Activated CD8-positive, alpha-beta T cell treated with anti-CD3 and anti-CD28 coated beads, Interleukin-2, amount 10 ng/mL, durations not matched to agents 7 days and 5 days (primary cell): ENCODE data around the gene SEMA4D. TPM values are rescaled to one million over a fixed set of nuclear protein-coding genes. Genes with fewer than 3 reads are reported as not detected.

ENCODE experiments used
- ATAC-seq: fragments of 150-1000 bp; cut with Tn5 transposase; one replicate; pipeline ENCODE4 v1.10.0; 2021; ENCODE audit warnings: moderate library complexity
- CTCF ChIA-PET: fragments of 350-600 bp; sonication (Branson Sonifier 250); formaldehyde crosslinking; loops from one replicate; lab custom pipeline; 2021; ENCODE audit warnings: antibody characterized with exemption; lab: Charles Lee
- POLR2A ChIA-PET: fragments of 350-600 bp; sonication (Branson Sonifier 250); formaldehyde crosslinking; loops from one replicate; lab custom pipeline; 2021; ENCODE audit warnings: antibody characterized with exemption; lab: Charles Lee
- DNase-seq: peaks from one replicate; pipeline ENCODE4 v3.0.0-alpha.2; 2020
- H3K27ac Mint-ChIP-seq: one replicate; pipeline ENCODE4 v1.8.0; 2021; ENCODE audit warnings: mild to moderate bottlenecking, mixed read lengths
- H3K27me3 Mint-ChIP-seq: one replicate; pipeline ENCODE4 v1.8.0; 2021; ENCODE audit warnings: low read depth, mixed read lengths
- H3K36me3 Mint-ChIP-seq: one replicate; pipeline ENCODE4 v1.8.0; 2021; ENCODE audit warnings: low read depth, mixed read lengths
- H3K4me1 Mint-ChIP-seq: one replicate; pipeline ENCODE4 v1.8.0; 2021; ENCODE audit warnings: low read depth, mixed read lengths
- H3K4me3 Mint-ChIP-seq: one replicate; pipeline ENCODE4 v1.8.0; 2021; ENCODE audit warnings: mild to moderate bottlenecking, mixed read lengths
- H3K9me3 Mint-ChIP-seq: one replicate; pipeline ENCODE4 v1.8.0; 2022; ENCODE audit warnings: mixed read lengths; ENCODE audit not compliant: insufficient read depth
- total RNA-seq, 2 experiments: library from RNA; stranded (reverse); gene quantifications; one replicate each; pipeline ENCODE4 v1.2.3, GENCODE V29; 2021

Gene SEMA4D
- total RNA-seq, 2 experiments from 2014 or later, result 314 to 321 TPM

- no peaks in the 10 kb centered on the region for H3K27me3 Mint-ChIP-seq
- peaks cover 4% of the 10 kb centered on the region for H3K36me3 Mint-ChIP-seq
- CTCF ChIA-PET, result interaction anchor here (1.3 to 6.3 kb wide), 5 partner anchors 10 to 30 kb away, joined by 4 to 50 read pairs (median 11); no protein-coding TSS in a partner anchor
- ATAC-seq (no peak), DNase-seq (no peak)
- no peak overlapping the region for H3K4me3 Mint-ChIP-seq
- POLR2A ChIA-PET, result interaction anchor here (1.2 to 1.9 kb wide), 4 partner anchors 9 to 41 kb away, joined by 3 to 9 read pairs (median 4); no protein-coding TSS in a partner anchor
- peak overlapping the region; percentile 90 for H3K27ac Mint-ChIP-seq
- H3K9me3 Mint-ChIP-seq, result no peaks in the 10 kb centered on the region
- H3K4me1 Mint-ChIP-seq, result peaks cover 74% of the 10 kb centered on the region
Measured at GRCh38 chr9:89519366-89519805, 21.5 kb upstream of the SEMA4D start.

DNA sequence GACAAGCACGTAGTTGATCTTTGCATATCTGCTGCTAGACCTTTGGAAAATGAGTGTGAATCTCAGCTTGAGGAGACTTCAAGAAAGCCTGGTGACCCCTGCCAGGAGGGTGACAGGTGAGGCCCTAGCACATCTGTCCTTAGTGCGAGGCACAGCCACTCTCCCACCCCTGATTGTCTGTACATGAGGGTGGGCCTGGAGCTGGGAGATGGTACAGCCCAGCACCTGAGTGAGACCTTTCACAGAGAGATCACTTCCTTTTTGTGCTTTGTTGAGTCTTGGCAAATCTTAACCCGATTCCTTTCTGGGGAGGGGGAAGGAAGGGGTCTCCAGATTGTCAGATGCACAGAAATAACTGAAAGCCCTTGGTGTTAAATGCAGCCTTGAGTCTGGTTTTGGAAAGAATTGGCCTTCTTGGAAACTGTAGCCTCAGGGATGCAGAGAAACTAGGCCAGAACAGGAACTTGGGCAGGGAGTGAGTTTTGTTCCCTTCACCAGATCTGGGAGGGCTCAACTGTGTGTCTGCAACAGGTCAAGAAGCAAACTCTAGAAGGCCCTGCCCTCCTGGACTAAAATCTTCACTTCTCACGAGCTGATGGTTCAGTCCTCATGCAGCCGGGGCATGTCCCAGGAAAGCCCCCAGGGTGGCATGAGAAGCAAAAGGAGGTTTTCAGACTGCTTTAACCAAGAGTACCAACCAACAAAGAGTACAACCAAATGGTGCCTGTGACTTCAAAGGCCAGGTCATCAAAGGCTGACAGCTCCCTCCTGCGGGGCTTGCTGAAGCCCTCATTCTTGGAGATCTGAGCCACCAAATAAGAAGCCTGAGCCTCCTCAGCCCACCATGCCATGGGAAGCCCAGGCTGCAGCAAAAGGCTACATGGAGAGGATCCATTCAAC lies 20.8 kb upstream of the SEMA4D start:
- POLR2A ChIA-PET, result interaction anchor here (0.8 to 1.9 kb wide), 6 partner anchors 8 to 40 kb away, joined by 3 to 9 read pairs (median 3); no protein-coding TSS in a partner anchor
- H3K4me3 Mint-ChIP-seq, result no peak overlapping the region
- no peak for ATAC-seq
- DNase-seq, result no peak
- peaks cover 4% of the 10 kb centered on the region for H3K36me3 Mint-ChIP-seq
- H3K4me1 Mint-ChIP-seq, result peaks cover 68% of the 10 kb centered on the region
- H3K27me3 Mint-ChIP-seq, result no peaks in the 10 kb centered on the region
- H3K9me3 Mint-ChIP-seq, result no peaks in the 10 kb centered on the region
- H3K27ac Mint-ChIP-seq, result peak overlapping the region; percentile 90
- CTCF ChIA-PET, result interaction anchor here (1.3 to 6.3 kb wide), 5 partner anchors 10 to 31 kb away, joined by 4 to 50 read pairs (median 11); no protein-coding TSS in a partner anchor

- peaks cover 4% of the 10 kb centered on the region for H3K36me3 Mint-ChIP-seq
- H3K27me3 Mint-ChIP-seq, result no peaks in the 10 kb centered on the region
- ChIA-PET CTCF (no interaction called here), POLR2A (no interaction called here)
- H3K27ac Mint-ChIP-seq, result no peak overlapping the region
- H3K4me3 Mint-ChIP-seq, result no peak overlapping the region
- DNase-seq (no peak), ATAC-seq (no peak)
- H3K4me1 Mint-ChIP-seq, result peaks cover 55% of the 10 kb centered on the region
- H3K9me3 Mint-ChIP-seq, result no peaks in the 10 kb centered on the region
Measured at GRCh38 chr9:89515416-89515815, 17.5 kb upstream of the SEMA4D start.

- ChIA-PET CTCF (no interaction called here), POLR2A (no interaction called here)
- Mint-ChIP-seq H3K27me3 (no peaks in the 10 kb centered on the region), H3K4me3 (no peak overlapping the region), H3K27ac (no peak overlapping the region), H3K9me3 (no peaks in the 10 kb centered on the region), H3K36me3 (peaks cover 4% of the 10 kb centered on the region), H3K4me1 (peaks cover 55% of the 10 kb centered on the region)
- no peak for DNase-seq
- no peak for ATAC-seq
Measured at GRCh38 chr9:89514956-89515355, 17.0 kb upstream of the SEMA4D start.

DNA sequence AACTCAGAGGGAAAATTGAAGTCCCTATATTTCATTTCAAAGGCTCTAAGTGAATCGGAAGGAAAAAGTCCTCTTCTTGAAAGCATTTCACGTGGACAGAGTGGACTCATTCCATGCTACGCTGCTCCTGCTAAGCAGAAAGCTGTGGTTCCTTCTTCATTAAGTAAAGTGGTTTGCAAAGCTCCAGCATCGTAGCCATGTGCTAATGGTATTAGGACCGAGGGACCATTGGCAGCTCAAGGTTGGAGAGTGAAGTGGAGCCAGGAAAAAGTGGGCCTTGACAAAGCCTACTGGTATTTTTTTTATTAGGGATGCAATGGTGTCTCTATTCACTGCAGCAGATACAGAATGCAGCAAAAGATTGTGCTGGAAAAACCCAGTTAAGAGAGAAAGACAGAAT lies 16.4 kb upstream of the SEMA4D start:
- Mint-ChIP-seq H3K36me3 (peaks cover under 1% of the 10 kb centered on the region), H3K9me3 (no peaks in the 10 kb centered on the region), H3K4me3 (no peak overlapping the region), H3K27ac (no peak overlapping the region), H3K4me1 (peaks cover 54% of the 10 kb centered on the region), H3K27me3 (no peaks in the 10 kb centered on the region)
- no peak for DNase-seq
- ChIA-PET POLR2A (no interaction called here), CTCF (no interaction called here)
- no peak for ATAC-seq

DNA sequence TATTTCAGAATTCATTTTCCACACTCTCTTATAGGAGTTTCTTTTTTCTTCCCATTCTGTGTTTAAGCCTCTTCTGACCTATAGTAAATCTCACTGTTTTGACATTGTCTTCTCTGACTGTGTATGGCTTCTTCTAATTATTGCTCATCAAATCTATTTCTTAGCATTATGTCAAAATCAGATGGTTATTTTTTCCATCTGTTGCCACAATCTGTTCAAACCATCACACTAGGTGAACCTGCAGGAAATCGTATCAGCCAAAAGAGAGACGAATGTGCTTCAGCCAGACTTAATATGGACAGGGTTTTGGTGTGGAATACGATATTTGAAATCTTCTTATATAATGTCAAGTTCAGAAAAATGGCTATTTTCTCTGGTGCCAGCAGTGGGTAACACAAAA lies 15.9 kb upstream of the SEMA4D start:
- ChIA-PET POLR2A (no interaction called here), CTCF (interaction anchor here (0.8 kb wide), 1 partner anchor 30 kb away, joined by 3 read pairs; no protein-coding TSS in a partner anchor)
- no peaks in the 10 kb centered on the region for H3K27me3 Mint-ChIP-seq
- no peak overlapping the region for H3K27ac Mint-ChIP-seq
- DNase-seq (no peak), ATAC-seq (no peak)
- H3K4me1 Mint-ChIP-seq, result peaks cover 54% of the 10 kb centered on the region
- H3K4me3 Mint-ChIP-seq, result no peak overlapping the region
- H3K9me3 Mint-ChIP-seq, result no peaks in the 10 kb centered on the region
- no peaks in the 10 kb centered on the region for H3K36me3 Mint-ChIP-seq

DNA sequence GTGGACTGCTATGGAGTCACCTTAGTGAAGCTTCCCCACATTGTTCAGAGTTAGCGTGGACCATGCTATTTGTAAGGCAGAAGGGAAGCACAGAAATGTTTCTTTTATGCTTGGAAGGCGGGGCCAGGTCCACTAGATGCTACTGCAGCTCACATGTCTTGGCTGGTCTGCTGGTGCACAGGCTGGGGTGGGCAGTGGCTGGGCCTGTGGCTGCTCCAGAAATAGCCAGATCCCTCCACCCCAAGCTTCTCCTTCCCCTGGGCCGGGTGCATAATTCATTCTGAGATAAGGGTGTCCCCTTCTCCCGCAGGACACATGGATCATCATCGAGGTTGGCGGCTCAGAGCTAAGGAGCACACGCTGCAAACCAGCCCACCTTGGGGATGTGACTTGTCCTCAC lies 14.5 kb upstream of the SEMA4D start:
- H3K36me3 Mint-ChIP-seq, result peaks cover 2% of the 10 kb centered on the region
- no peak for DNase-seq
- CTCF ChIA-PET, result interaction anchor here (1.0 to 1.1 kb wide), 2 partner anchors 10 to 83 kb away, joined by 4 read pairs; no protein-coding TSS in a partner anchor
- H3K9me3 Mint-ChIP-seq, result no peaks in the 10 kb centered on the region
- H3K4me1 Mint-ChIP-seq, result peaks cover 55% of the 10 kb centered on the region
- H3K4me3 Mint-ChIP-seq, result no peak overlapping the region
- no peak for ATAC-seq
- no peak overlapping the region for H3K27ac Mint-ChIP-seq
- POLR2A ChIA-PET, result no interaction called here
- H3K27me3 Mint-ChIP-seq, result no peaks in the 10 kb centered on the region

DNA sequence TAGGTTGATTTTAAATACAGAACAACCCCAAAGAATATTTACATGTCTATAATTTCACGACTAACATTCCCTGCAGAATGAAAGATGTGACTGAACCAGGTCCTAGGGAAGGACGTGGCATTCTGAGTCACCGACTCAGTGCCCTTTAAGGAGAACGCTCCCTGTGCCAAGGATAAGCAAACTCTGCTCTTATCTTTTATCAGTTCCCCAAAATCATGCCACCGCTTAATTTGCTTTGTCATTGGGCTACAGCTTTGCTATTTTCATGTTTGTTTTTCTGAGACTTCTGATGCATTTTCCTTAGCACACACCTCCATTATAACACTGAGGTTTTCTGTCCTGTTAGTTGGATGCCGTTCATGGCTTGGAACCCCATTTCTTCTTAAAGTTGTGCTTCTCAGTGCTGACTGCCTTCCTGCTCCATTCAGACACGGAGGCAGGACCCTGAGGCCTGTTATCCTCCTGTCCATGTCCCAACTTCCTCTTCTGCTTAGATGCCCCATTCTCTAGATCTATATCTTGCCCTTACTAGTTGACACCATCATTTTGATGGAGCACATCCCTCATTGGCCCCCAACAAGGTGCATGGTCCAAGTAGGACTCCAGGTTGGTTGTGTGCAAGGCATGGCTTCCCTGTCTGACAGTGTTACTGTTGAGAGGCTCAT lies 11.2 kb upstream of the SEMA4D start:
- no peak overlapping the region for H3K4me3 Mint-ChIP-seq
- peaks cover 74% of the 10 kb centered on the region for H3K4me1 Mint-ChIP-seq
- ChIA-PET POLR2A (interaction anchor here (0.9 kb wide), 1 partner anchor 10 kb away, joined by 4 read pairs; no protein-coding TSS in a partner anchor), CTCF (interaction anchor here (0.7 to 5.7 kb wide), 5 partner anchors 12 to 40 kb away, joined by 3 to 50 read pairs (median 6); no protein-coding TSS in a partner anchor)
- DNase-seq (no peak), ATAC-seq (no peak)
- H3K9me3 Mint-ChIP-seq, result no peaks in the 10 kb centered on the region
- H3K36me3 Mint-ChIP-seq, result peaks cover 2% of the 10 kb centered on the region
- H3K27ac Mint-ChIP-seq, result peak overlapping the region; percentile 37
- H3K27me3 Mint-ChIP-seq, result no peaks in the 10 kb centered on the region

- no peak for ATAC-seq
- ChIA-PET CTCF (interaction anchor here (5.7 kb wide), 1 partner anchor 15 kb away, joined by 50 read pairs; no protein-coding TSS in a partner anchor), POLR2A (no interaction called here)
- Mint-ChIP-seq H3K9me3 (no peaks in the 10 kb centered on the region), H3K4me3 (no peak overlapping the region), H3K27me3 (no peaks in the 10 kb centered on the region), H3K4me1 (peaks cover 93% of the 10 kb centered on the region), H3K36me3 (peaks cover 2% of the 10 kb centered on the region), H3K27ac (no peak overlapping the region)
- DNase-seq, result no peak
Measured at GRCh38 chr9:89505911-89506310, 8.0 kb upstream of the SEMA4D start.

DNA sequence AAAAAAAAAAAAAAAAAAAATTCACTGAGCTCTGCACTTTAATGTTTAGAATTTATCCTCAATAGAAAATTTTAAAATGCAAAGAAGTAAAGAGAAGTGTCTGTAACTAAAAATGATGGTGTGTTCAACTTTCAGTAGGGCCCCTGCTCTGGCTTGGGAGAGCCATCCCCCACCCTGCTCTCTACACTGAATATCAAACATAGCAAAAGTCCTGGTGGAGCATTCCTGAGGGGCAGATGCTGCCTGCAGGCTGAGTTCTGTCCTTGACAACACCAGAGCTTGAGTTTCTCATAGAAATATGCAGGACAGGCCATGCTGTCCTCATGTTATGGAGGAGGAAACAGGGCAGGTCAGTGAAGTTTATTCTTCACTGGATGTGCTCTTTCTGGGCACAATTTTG lies 7.1 kb upstream of the SEMA4D start:
- Mint-ChIP-seq H3K27ac (no peak overlapping the region), H3K4me3 (no peak overlapping the region), H3K36me3 (peaks cover 2% of the 10 kb centered on the region), H3K9me3 (no peaks in the 10 kb centered on the region), H3K27me3 (no peaks in the 10 kb centered on the region), H3K4me1 (peaks cover 93% of the 10 kb centered on the region)
- DNase-seq (no peak), ATAC-seq (no peak)
- ChIA-PET CTCF (interaction anchor here (4.6 kb wide), 1 partner anchor 44 kb away, joined by 36 read pairs; no protein-coding TSS in a partner anchor), POLR2A (interaction anchor here (1.6 kb wide), 1 partner anchor 18 kb away, joined by 4 read pairs; no protein-coding TSS in a partner anchor)

GRCh38 chr9:89502671-89503070 lies 4.8 kb upstream of the SEMA4D start:
- no peak for DNase-seq
- H3K9me3 Mint-ChIP-seq, result no peaks in the 10 kb centered on the region
- ATAC-seq, result no peak
- peak overlapping the region; percentile 55 for H3K4me3 Mint-ChIP-seq
- ChIA-PET CTCF (interaction anchor here (1.0 to 4.6 kb wide), 12 partner anchors 11 to 79 kb away, joined by 3 to 36 read pairs (median 6); no protein-coding TSS in a partner anchor), POLR2A (interaction anchor here (0.9 to 3.0 kb wide), 6 partner anchors 8 to 34 kb away, joined by 3 to 25 read pairs (median 14); no protein-coding TSS in a partner anchor)
- peak overlapping the region; percentile 94 for H3K27ac Mint-ChIP-seq
- peaks cover 91% of the 10 kb centered on the region for H3K4me1 Mint-ChIP-seq
- peaks cover 4% of the 10 kb centered on the region for H3K36me3 Mint-ChIP-seq
- H3K27me3 Mint-ChIP-seq, result no peaks in the 10 kb centered on the region
